ENCODE data around the gene PRL.

Gene PRL

DNA sequence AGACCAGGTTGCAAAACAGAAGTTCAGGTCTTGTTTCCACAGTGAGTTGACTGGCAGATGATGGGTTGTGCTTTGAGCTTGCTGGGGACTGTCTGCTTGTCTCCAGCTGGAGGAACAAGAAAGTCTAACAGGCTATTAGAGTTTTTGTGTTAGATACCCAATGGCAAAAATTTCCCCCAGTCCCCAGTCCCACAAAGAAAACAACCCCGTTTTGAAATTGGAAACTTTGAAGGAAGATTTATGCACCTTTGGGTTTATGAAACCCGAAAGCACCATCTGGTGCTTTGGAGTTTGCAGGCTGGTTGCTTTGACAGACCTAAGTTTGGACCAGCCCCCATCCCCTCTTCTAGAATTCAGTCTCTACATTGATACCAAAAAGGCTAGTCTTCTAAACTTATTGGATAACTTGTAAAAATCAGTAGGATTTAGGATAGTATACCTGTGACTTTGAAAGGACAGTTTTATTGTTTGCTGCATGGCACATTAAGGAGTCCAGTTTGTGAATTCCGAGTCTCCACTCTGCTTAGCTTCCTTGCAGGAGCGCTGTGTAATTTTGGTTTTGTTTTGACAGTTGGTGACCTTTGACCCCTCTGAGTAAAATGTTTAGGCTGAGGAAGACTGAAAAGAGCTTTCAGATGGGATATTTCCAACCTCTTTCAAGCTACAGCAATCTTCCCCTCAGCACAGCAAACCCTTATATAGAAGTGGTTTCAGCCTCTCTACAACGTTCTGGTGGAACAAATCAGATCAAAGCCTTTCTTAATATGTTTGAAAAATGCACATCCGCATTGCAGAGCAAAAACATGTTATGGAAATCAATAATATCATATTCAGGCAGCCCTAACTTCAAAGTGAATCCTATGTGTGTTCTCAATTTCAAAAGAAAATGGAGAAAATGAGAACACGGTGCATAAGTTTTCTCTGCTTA is 25.5 kb upstream of the PRL start:
- CTCF ChIA-PET = interaction anchor here (0.6 kb wide), 1 partner anchor 122 kb away, joined by 3 read pairs; no protein-coding TSS in a partner anchor
- POLR2A ChIA-PET = no interaction called here
- no peak overlapping the region for H3K27ac ChIP-seq (ENCODE audit: extremely low read depth, low read depth, low read length)
- H3K4me3 ChIP-seq (ENCODE audit: low read depth, low read length) = no peak overlapping the region
- H3K4me1 ChIP-seq (ENCODE audit: control insufficient read depth, insufficient read depth, low read length) = no peaks in the 10 kb centered on the region
- TF ChIP-seq ZNF423 (tag by site-specific recombination; IDR thresholded peaks at IDR 0.05) = no peak
- no peak for TF ChIP-seq KLF9 (tag by site-specific recombination; IDR thresholded peaks at IDR 0.05; ENCODE audit: low read depth)
- no peak for TF ChIP-seq SP7 (tag by site-specific recombination; IDR thresholded peaks at IDR 0.05)
- TF ChIP-seq ZNF747 (tag by site-specific recombination; IDR thresholded peaks at IDR 0.05) = no peak
- TF ChIP-seq ZNF561 (tag by site-specific recombination; IDR thresholded peaks at IDR 0.05; ENCODE audit: borderline replicate concordance) = no peak
- TF ChIP-seq, protein P1, sequence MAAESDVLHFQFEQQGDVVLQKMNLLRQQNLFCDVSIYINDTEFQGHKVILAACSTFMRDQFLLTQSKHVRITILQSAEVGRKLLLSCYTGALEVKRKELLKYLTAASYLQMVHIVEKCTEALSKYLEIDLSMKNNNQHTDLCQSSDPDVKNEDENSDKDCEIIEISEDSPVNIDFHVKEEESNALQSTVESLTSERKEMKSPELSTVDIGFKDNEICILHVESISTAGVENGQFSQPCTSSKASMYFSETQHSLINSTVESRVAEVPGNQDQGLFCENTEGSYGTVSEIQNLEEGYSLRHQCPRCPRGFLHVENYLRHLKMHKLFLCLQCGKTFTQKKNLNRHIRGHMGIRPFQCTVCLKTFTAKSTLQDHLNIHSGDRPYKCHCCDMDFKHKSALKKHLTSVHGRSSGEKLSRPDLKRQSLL (tag by site-specific recombination; IDR thresholded peaks at IDR 0.05) = no peak
- no peak for TF ChIP-seq ZNF768 (tag by site-specific recombination; IDR thresholded peaks at IDR 0.05)
- no peak for TF ChIP-seq ZNF366 (tag by site-specific recombination; conservative IDR thresholded peaks at IDR 0.05)
- no peak for TF ChIP-seq ZFP3 (tag by site-specific recombination; IDR thresholded peaks at IDR 0.05; ENCODE audit: low read depth)
- TF ChIP-seq ZNF623 (tag by site-specific recombination; IDR thresholded peaks at IDR 0.05) = no peak
- TF ChIP-seq, protein P2, sequence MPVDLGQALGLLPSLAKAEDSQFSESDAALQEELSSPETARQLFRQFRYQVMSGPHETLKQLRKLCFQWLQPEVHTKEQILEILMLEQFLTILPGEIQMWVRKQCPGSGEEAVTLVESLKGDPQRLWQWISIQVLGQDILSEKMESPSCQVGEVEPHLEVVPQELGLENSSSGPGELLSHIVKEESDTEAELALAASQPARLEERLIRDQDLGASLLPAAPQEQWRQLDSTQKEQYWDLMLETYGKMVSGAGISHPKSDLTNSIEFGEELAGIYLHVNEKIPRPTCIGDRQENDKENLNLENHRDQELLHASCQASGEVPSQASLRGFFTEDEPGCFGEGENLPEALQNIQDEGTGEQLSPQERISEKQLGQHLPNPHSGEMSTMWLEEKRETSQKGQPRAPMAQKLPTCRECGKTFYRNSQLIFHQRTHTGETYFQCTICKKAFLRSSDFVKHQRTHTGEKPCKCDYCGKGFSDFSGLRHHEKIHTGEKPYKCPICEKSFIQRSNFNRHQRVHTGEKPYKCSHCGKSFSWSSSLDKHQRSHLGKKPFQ (tag by site-specific recombination; IDR thresholded peaks at IDR 0.05) = no peak
- no peak for TF ChIP-seq ZNF701 (tag by site-specific recombination; IDR thresholded peaks at IDR 0.05)
- TF ChIP-seq ZBTB48 (tag by site-specific recombination; IDR thresholded peaks at IDR 0.05) = no peak
- no peaks in the 10 kb centered on the region for H3K9me3 ChIP-seq (ENCODE audit: control insufficient read depth, insufficient read depth, low read depth, low read length)
- no peaks in the 10 kb centered on the region for H3K36me3 ChIP-seq (ENCODE audit: control insufficient read depth in 2 of 2, insufficient read depth in 1 of 2, low read length in 2 of 2)

DNA sequence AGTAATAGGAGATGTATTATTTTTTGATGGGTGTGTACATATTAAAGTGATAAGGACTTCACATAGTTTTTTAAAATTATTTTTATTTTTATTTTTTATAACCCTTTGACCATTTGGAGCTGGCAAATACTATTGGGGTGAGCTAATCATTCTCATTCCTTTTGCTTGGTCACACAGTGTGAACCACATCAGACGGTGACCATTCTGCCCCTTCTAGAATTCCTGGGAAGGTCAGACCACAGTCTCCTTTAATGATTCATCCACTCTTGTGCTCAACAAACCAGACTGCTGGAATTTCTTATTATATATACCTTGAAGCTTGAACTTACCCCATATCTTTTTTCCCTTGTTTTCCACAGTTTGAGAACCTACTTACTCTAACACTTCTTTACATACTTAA is 23.9 kb upstream of the PRL start:
- no peaks in the 10 kb centered on the region for H3K9me3 ChIP-seq (ENCODE audit: control insufficient read depth, insufficient read depth, low read depth, low read length)
- H3K4me1 ChIP-seq (ENCODE audit: control insufficient read depth, insufficient read depth, low read length) = no peaks in the 10 kb centered on the region
- no peak overlapping the region for H3K4me3 ChIP-seq (ENCODE audit: low read depth, low read length)
- CTCF ChIA-PET = no interaction called here
- H3K36me3 ChIP-seq (ENCODE audit: control insufficient read depth in 2 of 2, insufficient read depth in 1 of 2, low read length in 2 of 2) = no peaks in the 10 kb centered on the region
- H3K27ac ChIP-seq (ENCODE audit: extremely low read depth, low read depth, low read length) = no peak overlapping the region
- POLR2A ChIA-PET = interaction anchor here (1.2 kb wide), 1 partner anchor 727 kb away, joined by 4 read pairs; the partner anchor contains the start of gene SOX4
- TF ChIP-seq ZNF175 (tag by site-specific recombination; IDR thresholded peaks at IDR 0.05) (no peak), RBAK (tag by site-specific recombination; IDR thresholded peaks at IDR 0.05) (no peak), GLI4 (tag by site-specific recombination; IDR thresholded peaks at IDR 0.05) (no peak), ZNF248 (tag by site-specific recombination; IDR thresholded peaks at IDR 0.05) (no peak), ZNF473 (tag by site-specific recombination; IDR thresholded peaks at IDR 0.05) (no peak), ZNF155 (tag by site-specific recombination; IDR thresholded peaks at IDR 0.05) (no peak), ZNF600 (tag by site-specific recombination; IDR thresholded peaks at IDR 0.05) (no peak), ZNF433 (tag by site-specific recombination; IDR thresholded peaks at IDR 0.05; ENCODE audit: low read depth) (no peak), WT1 (tag by site-specific recombination; IDR thresholded peaks at IDR 0.05) (no peak), ZNF658 (tag by site-specific recombination; IDR thresholded peaks at IDR 0.05) (no peak), ZNF223 (tag by site-specific recombination; IDR thresholded peaks at IDR 0.05) (no peak)
- TF ChIP-seq, protein P3, sequence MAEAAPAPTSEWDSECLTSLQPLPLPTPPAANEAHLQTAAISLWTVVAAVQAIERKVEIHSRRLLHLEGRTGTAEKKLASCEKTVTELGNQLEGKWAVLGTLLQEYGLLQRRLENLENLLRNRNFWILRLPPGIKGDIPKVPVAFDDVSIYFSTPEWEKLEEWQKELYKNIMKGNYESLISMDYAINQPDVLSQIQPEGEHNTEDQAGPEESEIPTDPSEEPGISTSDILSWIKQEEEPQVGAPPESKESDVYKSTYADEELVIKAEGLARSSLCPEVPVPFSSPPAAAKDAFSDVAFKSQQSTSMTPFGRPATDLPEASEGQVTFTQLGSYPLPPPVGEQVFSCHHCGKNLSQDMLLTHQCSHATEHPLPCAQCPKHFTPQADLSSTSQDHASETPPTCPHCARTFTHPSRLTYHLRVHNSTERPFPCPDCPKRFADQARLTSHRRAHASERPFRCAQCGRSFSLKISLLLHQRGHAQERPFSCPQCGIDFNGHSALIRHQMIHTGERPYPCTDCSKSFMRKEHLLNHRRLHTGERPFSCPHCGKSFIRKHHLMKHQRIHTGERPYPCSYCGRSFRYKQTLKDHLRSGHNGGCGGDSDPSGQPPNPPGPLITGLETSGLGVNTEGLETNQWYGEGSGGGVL (tag by site-specific recombination; IDR thresholded peaks at IDR 0.05) = no peak
- TF ChIP-seq, protein P4, sequence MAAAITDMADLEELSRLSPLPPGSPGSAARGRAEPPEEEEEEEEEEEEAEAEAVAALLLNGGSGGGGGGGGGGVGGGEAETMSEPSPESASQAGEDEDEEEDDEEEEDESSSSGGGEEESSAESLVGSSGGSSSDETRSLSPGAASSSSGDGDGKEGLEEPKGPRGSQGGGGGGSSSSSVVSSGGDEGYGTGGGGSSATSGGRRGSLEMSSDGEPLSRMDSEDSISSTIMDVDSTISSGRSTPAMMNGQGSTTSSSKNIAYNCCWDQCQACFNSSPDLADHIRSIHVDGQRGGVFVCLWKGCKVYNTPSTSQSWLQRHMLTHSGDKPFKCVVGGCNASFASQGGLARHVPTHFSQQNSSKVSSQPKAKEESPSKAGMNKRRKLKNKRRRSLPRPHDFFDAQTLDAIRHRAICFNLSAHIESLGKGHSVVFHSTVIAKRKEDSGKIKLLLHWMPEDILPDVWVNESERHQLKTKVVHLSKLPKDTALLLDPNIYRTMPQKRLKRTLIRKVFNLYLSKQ (tag by site-specific recombination; IDR thresholded peaks at IDR 0.05; ENCODE audit: borderline replicate concordance) = no peak
- TF ChIP-seq, protein P5, sequence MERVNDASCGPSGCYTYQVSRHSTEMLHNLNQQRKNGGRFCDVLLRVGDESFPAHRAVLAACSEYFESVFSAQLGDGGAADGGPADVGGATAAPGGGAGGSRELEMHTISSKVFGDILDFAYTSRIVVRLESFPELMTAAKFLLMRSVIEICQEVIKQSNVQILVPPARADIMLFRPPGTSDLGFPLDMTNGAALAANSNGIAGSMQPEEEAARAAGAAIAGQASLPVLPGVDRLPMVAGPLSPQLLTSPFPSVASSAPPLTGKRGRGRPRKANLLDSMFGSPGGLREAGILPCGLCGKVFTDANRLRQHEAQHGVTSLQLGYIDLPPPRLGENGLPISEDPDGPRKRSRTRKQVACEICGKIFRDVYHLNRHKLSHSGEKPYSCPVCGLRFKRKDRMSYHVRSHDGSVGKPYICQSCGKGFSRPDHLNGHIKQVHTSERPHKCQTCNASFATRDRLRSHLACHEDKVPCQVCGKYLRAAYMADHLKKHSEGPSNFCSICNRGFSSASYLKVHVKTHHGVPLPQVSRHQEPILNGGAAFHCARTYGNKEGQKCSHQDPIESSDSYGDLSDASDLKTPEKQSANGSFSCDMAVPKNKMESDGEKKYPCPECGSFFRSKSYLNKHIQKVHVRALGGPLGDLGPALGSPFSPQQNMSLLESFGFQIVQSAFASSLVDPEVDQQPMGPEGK (tag by site-specific recombination; IDR thresholded peaks at IDR 0.05) = no peak

Measured in HEK293 (cell line).